Tibial nerve (tissue), 4 donors: ENCODE measurements around the gene NFIB.

Source experiments
- EP300 ChIP-seq, 2 donors: sonication (generic); formaldehyde crosslinking; IDR thresholded peaks; one replicate each; pipeline ENCODE4 v1.6.1; 2017; ENCODE audit warnings: antibody characterized with exemption in 2 of 2, mild to moderate bottlenecking in 1 of 2
- POLR2A ChIP-seq, 2 donors: fragments of 450-650 bp; IDR thresholded peaks; one replicate each; pipeline ENCODE4 v1.6.1; 2017; ENCODE audit warnings: antibody characterized with exemption in 2 of 2, mild to moderate bottlenecking in 2 of 2, moderate library complexity in 2 of 2
- TF ChIP-seq, protein P1 (sequence below), 5 experiments: fragments of 200-600 bp in 3 of 5; fragments of 450-650 bp in 2 of 5; sonication (generic) in 3 of 5; IDR thresholded peaks; one replicate each; pipeline ENCODE4 v1.5.1; 2016 to 2019; ENCODE audit warnings: antibody characterized with exemption in 5 of 5, mild to moderate bottlenecking in 3 of 5, moderate library complexity in 2 of 5

DNA sequence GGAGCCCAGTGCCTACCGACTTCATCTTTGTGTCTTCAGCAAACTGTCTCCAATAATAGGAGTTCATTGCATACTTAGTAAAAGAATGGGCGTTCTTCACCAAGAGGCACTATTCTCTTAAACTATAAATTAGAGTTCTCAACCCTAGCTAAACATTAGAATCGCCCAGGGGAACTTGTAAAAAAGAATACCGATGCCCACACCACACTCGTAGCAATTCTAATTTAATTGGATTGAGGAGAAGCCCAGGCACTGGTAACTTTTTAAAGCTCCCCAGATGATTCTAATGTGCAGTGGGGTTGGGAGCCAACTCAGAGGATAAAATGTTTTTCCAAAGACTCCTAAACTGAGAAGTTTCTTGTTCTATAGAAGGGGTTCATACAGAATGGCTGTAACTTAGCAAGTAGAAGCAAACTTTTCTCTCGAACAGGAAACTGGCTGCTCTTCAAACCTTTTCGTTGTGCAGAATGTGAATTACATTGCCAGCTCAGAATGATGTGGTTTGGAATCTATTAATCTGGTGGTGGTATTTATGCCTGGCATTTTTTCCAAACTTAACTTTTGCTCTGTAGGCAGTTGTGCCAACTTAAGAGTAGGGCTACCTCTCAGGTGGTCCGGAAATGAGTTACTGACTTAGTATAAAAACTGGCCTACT, 26.4 kb upstream of the NFIB start:
- no peak for TF ChIP-seq POLR2A (IDR thresholded peaks at IDR 0.05)
- TF ChIP-seq, protein P1, sequence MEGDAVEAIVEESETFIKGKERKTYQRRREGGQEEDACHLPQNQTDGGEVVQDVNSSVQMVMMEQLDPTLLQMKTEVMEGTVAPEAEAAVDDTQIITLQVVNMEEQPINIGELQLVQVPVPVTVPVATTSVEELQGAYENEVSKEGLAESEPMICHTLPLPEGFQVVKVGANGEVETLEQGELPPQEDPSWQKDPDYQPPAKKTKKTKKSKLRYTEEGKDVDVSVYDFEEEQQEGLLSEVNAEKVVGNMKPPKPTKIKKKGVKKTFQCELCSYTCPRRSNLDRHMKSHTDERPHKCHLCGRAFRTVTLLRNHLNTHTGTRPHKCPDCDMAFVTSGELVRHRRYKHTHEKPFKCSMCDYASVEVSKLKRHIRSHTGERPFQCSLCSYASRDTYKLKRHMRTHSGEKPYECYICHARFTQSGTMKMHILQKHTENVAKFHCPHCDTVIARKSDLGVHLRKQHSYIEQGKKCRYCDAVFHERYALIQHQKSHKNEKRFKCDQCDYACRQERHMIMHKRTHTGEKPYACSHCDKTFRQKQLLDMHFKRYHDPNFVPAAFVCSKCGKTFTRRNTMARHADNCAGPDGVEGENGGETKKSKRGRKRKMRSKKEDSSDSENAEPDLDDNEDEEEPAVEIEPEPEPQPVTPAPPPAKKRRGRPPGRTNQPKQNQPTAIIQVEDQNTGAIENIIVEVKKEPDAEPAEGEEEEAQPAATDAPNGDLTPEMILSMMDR (IDR thresholded peaks at IDR 0.05) = no peak
- no peak for TF ChIP-seq EP300 (IDR thresholded peaks at IDR 0.05)
